HepG2 (cell line): ENCODE measurements around the gene SLC2A8. TPM values are rescaled to one million over a fixed set of nuclear protein-coding genes. Genes with fewer than 3 reads are reported as not detected.

Experiments used
- ATF6 ChIP-seq: sonication (generic); formaldehyde crosslinking; conservative IDR thresholded peaks from 2 replicates; pipeline ENCODE4 v1.4.0; 2020; ENCODE audit warnings: missing genetic modification reagents
- DNMT1 ChIP-seq: sonication (generic); formaldehyde crosslinking; IDR thresholded peaks from 2 replicates; pipeline ENCODE4 v1.5.1; 2020; ENCODE audit warnings: mild to moderate bottlenecking, missing genetic modification reagents
- FOXM1 ChIP-seq: sonication (generic); formaldehyde crosslinking; IDR thresholded peaks from 2 replicates; pipeline ENCODE4 v1.5.0; 2020; ENCODE audit warnings: missing genetic modification reagents
- ISX ChIP-seq: sonication (generic); formaldehyde crosslinking; conservative IDR thresholded peaks from 2 replicates; pipeline ENCODE4 v1.5.0; 2020; ENCODE audit warnings: missing genetic modification reagents
- KAT2B ChIP-seq: fragments of 150-350 bp; IDR thresholded peaks from 2 replicates; pipeline ENCODE4 v1.6.1; 2014; ENCODE audit warnings: low read depth, low read length, borderline replicate concordance
- KLF15 ChIP-seq: sonication (generic); formaldehyde crosslinking; IDR thresholded peaks from 2 replicates; pipeline ENCODE4 v1.8.1; 2023; ENCODE audit warnings: borderline replicate concordance, mild to moderate bottlenecking, inconsistent platforms, missing genetic modification reagents, mixed read lengths
- MXI1 ChIP-seq: IDR thresholded peaks from 3 replicates; pipeline ENCODE4 v1.6.1; 2012; ENCODE audit warnings: low read depth, low read length, inconsistent platforms, borderline replicate concordance
- NCOR1 ChIP-seq: fragments of 200-600 bp; sonication (generic); IDR thresholded peaks from 2 replicates; pipeline ENCODE4 v1.7.0; 2017; ENCODE audit warnings: antibody characterized with exemption, low read length, borderline replicate concordance
- NFAT5 ChIP-seq: sonication (generic); formaldehyde crosslinking; IDR thresholded peaks from 2 replicates; pipeline ENCODE4 v1.4.0; 2020; ENCODE audit warnings: missing genetic modification reagents
- NFE2L2 ChIP-seq: fragments of 150-350 bp; IDR thresholded peaks from 2 replicates; pipeline ENCODE4 v1.6.1; 2014; ENCODE audit warnings: low read length
- PCBP2 ChIP-seq: fragments of 200-400 bp; formaldehyde crosslinking; optimal IDR thresholded peaks from 2 replicates; pipeline ENCODE3; 2018; ENCODE audit warnings: low read length, low read depth; ENCODE audit not compliant: poor library complexity, severe bottlenecking
- SMAD3 ChIP-seq: sonication (generic); formaldehyde crosslinking; IDR thresholded peaks from 2 replicates; pipeline ENCODE4 v1.4.0; 2020; ENCODE audit warnings: missing genetic modification reagents
- SOX5 ChIP-seq: IDR thresholded peaks from 2 replicates; pipeline ENCODE4 v1.6.1; 2016; ENCODE audit warnings: borderline replicate concordance
- ZBTB25 ChIP-seq: IDR thresholded peaks from 2 replicates; pipeline ENCODE4 v1.6.1; 2018; ENCODE audit warnings: missing genetic modification reagents
- ZNF280D ChIP-seq: sonication (generic); formaldehyde crosslinking; IDR thresholded peaks from 2 replicates; pipeline ENCODE4 v1.5.1; 2020; ENCODE audit warnings: mild to moderate bottlenecking, missing genetic modification reagents
- ZNF605 ChIP-seq: sonication (generic); formaldehyde crosslinking; IDR thresholded peaks from 2 replicates; pipeline ENCODE4 v1.8.0; 2022; ENCODE audit warnings: mild to moderate bottlenecking, missing genetic modification reagents
- ZSCAN20 ChIP-seq: sonication (generic); formaldehyde crosslinking; IDR thresholded peaks from 2 replicates; pipeline ENCODE4 v1.4.0; 2020; ENCODE audit warnings: missing genetic modification reagents, mild to moderate bottlenecking, borderline replicate concordance
- polyA plus RNA-seq, 8 experiments: library from polyadenylated mRNA; depleted of rRNA in 3 of 8; stranded (reverse) in 7 of 8; unstranded in 1 of 8; fragments of >200 nt; fragmentation: Illumina TruSeq in 4 of 8; extraction: Trizol in 4 of 8; gene quantifications; 2 replicates each; pipeline versions ENCODE4 v1.2.1 to v1.2.3, GENCODE V29; 2011 to 2016; ENCODE audit warnings: low read depth in 4 of 8, missing spikeins in 1 of 8, mixed read lengths in 1 of 8; ENCODE audit not compliant: insufficient read depth in 1 of 8
- total RNA-seq, 5 experiments: library from RNA; depleted of rRNA; stranded (reverse); fragments of >200 nt; fragmentation: Illumina TruSeq; extraction: Trizol; gene quantifications; 2 replicates each; pipeline ENCODE4 v1.2.3, GENCODE V29; 2016; ENCODE audit warnings: low read depth in 1 of 5

Gene SLC2A8
- total and polyA plus RNA-seq, 2 of the 13 experiments (the other 11 are each of a cell fraction or from before 2014, with no cell fraction given): 22.6 to 48.6 TPM

GRCh38 chr9:127423934-127424675, 27.1 kb downstream of the SLC2A8 start, which contains the start of gene ZNF79 (continued):
- peak; percentile 61; the same call in 1 of the 3 replicates for TF ChIP-seq MXI1
- TF ChIP-seq NFE2L2: no peak
- TF ChIP-seq FOXM1 (CRISPR knock-in tag): no peak
- TF ChIP-seq ZNF605: peak; percentile 85
- TF ChIP-seq DNMT1 (CRISPR knock-in tag): no peak
- TF ChIP-seq PCBP2: no peak
- TF ChIP-seq ZNF280D (CRISPR knock-in tag): no peak
- TF ChIP-seq ZBTB25 (CRISPR knock-in tag): peak; percentile 52; the same call in 1 of the 2 replicates
- TF ChIP-seq ATF6 (CRISPR knock-in tag): no peak
- TF ChIP-seq NCOR1: no peak
- no peak for TF ChIP-seq ISX (CRISPR knock-in tag)
- TF ChIP-seq SOX5 (CRISPR knock-in tag): no peak; the same call in 1 of the 2 replicates
- TF ChIP-seq ZSCAN20 (CRISPR knock-in tag): 0 out of 2 replicates have a peak, but pooled peaks have one; percentile 33
- TF ChIP-seq KAT2B: no peak
- no peak for TF ChIP-seq KLF15 (CRISPR knock-in tag)
- TF ChIP-seq SMAD3: peak; percentile 38; the same call in 1 of the 2 replicates
- peak; percentile 80; the same call in 1 of the 2 replicates for TF ChIP-seq NFAT5 (CRISPR knock-in tag)
